NCI-H345 treated with DMSO at 0.1 percent for 48 hours (cell line): ENCODE results near the gene CNR2.
"Not testable (repeated sequence)": the region's sequence is repeated elsewhere in the genome, so short reads cannot be mapped to it uniquely, and the experiment has no call there.

ENCODE experiments used
- DNase-seq: peaks from one replicate; lab custom pipeline; 2025; ENCODE audit not compliant: unreplicated experiment; lab: John Stamatoyannopoulos, UW

Gene CNR2

GRCh38 chr1:23885222-23885621 is 27.9 kb downstream of the CNR2 start:
- no peak for DNase-seq

- DNase-seq: no peak
These were observed 30.4 kb downstream of the CNR2 start for GRCh38 chr1:23882746-23883145.

GRCh38 chr1:23879809-23880208 is 33.4 kb downstream of the CNR2 start:
- no peak for DNase-seq

- DNase-seq: no peak
These were observed 34.5 kb downstream of the CNR2 start for GRCh38 chr1:23878668-23879067.

- DNase-seq: no peak
These were observed 37.8 kb downstream of the CNR2 start for GRCh38 chr1:23875382-23875781.

GRCh38 chr1:23872421-23872820 is 40.7 kb downstream of the CNR2 start:
- DNase-seq: no peak

GRCh38 chr1:23869051-23869450 is 44.1 kb downstream of the CNR2 start:
- no peak for DNase-seq

- DNase-seq: no peak
These were observed 44.6 kb downstream of the CNR2 start for GRCh38 chr1:23868557-23869016.

- peak; percentile 90 for DNase-seq
These were observed 45.1 kb downstream of the CNR2 start, which contains the start of gene FUCA1 for GRCh38 chr1:23867895-23868556. Gene FUCA1 (minus strand): TSS chr1:23868290. CDS start chr1:23868286, 4 bp downstream.

- no peak for DNase-seq
These were observed 45.6 kb downstream of the CNR2 start for GRCh38 chr1:23867542-23867894.

GRCh38 chr1:23865543-23865930 is 47.6 kb downstream of the CNR2 start:
- no peak for DNase-seq

- DNase-seq: no peak
These were observed 48.2 kb downstream of the CNR2 start for GRCh38 chr1:23864801-23865542.

GRCh38 chr1:23862640-23863039 is 50.5 kb downstream of the CNR2 start:
- no peak for DNase-seq

GRCh38 chr1:23854568-23854967 is 58.6 kb downstream of the CNR2 start:
- no peak for DNase-seq

- DNase-seq: not testable (repeated sequence)
These were observed 60.0 kb downstream of the CNR2 start for GRCh38 chr1:23853124-23853523.

- DNase-seq: not testable (repeated sequence)
These were observed 61.8 kb downstream of the CNR2 start for GRCh38 chr1:23851406-23851805.

- no peak for DNase-seq
These were observed 64.2 kb downstream of the CNR2 start for GRCh38 chr1:23848673-23849616.

GRCh38 chr1:23847482-23848095 is 65.6 kb downstream of the CNR2 start:
- not testable (repeated sequence) for DNase-seq

- DNase-seq: no peak
These were observed 68.0 kb downstream of the CNR2 start for GRCh38 chr1:23845163-23845562.

- no peak for DNase-seq
These were observed 69.5 kb downstream of the CNR2 start for GRCh38 chr1:23843644-23844043.

- DNase-seq: peak; percentile 30
These were observed 74.7 kb downstream of the CNR2 start for GRCh38 chr1:23838401-23838866.
